ENCODE measurements around the gene COPS9. TPM values are rescaled to one million over a fixed set of nuclear protein-coding genes. Genes with fewer than 3 reads are reported as not detected.

COPS9 gene
- total RNA-seq, 1 experiment from 2014 or later: 134 TPM

DNA sequence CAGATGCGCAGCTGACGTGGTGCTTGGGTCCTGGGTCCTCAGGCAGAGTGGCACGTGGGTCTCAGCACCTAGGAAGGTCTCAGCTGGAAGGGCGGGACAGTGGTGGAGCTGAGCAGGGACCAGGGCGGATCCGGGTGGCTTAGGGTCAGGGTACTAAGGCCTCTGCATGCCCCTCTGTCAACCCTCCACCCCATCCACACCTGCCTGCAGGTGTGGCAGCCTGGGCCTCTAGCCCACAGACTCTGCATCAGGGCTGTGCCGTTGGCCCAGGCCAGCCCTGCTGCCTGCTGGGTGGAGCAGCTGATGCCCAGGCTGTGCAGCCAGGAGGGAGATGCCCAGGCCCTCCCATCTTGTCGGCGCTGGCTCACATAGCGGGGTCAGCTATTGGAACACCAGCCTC lies 28.9 kb upstream of the COPS9 start:
- CTCF ChIA-PET: no interaction called here
- no peaks in the 10 kb centered on the region for H3K36me3 ChIP-seq (ENCODE audit: control insufficient read depth, insufficient read depth, low read length)
- DNase-seq (ENCODE audit: low read depth, low spot score) (no peak), ATAC-seq (no peak)
- in situ Hi-C loops (cut with HindIII; ENCODE audit: low pct_unique_long_range_greater_than_20kb, low sequenced_read_pairs): no loop called here
- no peak overlapping the region for H3K27ac ChIP-seq (ENCODE audit: low read length)
- POLR2A ChIA-PET: no interaction called here
- no peak overlapping the region for H3K4me3 ChIP-seq (ENCODE audit: low read depth in 2 of 2, low read length in 2 of 2)
- intact Hi-C loops (cut with micrococcal nuclease; ENCODE audit: unreplicated experiment): no loop called here
- H3K9me3 ChIP-seq (ENCODE audit: control insufficient read depth, insufficient read depth, low read depth, low read length): no peaks in the 10 kb centered on the region
- no peaks in the 10 kb centered on the region for H3K27me3 ChIP-seq (ENCODE audit: control insufficient read depth, insufficient read depth, low read length)
- BruUV-seq (replicated peaks): no TSS peak
- TF ChIP-seq, protein P1, sequence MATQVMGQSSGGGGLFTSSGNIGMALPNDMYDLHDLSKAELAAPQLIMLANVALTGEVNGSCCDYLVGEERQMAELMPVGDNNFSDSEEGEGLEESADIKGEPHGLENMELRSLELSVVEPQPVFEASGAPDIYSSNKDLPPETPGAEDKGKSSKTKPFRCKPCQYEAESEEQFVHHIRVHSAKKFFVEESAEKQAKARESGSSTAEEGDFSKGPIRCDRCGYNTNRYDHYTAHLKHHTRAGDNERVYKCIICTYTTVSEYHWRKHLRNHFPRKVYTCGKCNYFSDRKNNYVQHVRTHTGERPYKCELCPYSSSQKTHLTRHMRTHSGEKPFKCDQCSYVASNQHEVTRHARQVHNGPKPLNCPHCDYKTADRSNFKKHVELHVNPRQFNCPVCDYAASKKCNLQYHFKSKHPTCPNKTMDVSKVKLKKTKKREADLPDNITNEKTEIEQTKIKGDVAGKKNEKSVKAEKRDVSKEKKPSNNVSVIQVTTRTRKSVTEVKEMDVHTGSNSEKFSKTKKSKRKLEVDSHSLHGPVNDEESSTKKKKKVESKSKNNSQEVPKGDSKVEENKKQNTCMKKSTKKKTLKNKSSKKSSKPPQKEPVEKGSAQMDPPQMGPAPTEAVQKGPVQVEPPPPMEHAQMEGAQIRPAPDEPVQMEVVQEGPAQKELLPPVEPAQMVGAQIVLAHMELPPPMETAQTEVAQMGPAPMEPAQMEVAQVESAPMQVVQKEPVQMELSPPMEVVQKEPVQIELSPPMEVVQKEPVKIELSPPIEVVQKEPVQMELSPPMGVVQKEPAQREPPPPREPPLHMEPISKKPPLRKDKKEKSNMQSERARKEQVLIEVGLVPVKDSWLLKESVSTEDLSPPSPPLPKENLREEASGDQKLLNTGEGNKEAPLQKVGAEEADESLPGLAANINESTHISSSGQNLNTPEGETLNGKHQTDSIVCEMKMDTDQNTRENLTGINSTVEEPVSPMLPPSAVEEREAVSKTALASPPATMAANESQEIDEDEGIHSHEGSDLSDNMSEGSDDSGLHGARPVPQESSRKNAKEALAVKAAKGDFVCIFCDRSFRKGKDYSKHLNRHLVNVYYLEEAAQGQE (IDR thresholded peaks at IDR 0.05; ENCODE audit: insufficient read depth in 1 of 2, low read depth in 2 of 2, low read length in 1 of 2): no peak
- TF ChIP-seq, protein P2, sequence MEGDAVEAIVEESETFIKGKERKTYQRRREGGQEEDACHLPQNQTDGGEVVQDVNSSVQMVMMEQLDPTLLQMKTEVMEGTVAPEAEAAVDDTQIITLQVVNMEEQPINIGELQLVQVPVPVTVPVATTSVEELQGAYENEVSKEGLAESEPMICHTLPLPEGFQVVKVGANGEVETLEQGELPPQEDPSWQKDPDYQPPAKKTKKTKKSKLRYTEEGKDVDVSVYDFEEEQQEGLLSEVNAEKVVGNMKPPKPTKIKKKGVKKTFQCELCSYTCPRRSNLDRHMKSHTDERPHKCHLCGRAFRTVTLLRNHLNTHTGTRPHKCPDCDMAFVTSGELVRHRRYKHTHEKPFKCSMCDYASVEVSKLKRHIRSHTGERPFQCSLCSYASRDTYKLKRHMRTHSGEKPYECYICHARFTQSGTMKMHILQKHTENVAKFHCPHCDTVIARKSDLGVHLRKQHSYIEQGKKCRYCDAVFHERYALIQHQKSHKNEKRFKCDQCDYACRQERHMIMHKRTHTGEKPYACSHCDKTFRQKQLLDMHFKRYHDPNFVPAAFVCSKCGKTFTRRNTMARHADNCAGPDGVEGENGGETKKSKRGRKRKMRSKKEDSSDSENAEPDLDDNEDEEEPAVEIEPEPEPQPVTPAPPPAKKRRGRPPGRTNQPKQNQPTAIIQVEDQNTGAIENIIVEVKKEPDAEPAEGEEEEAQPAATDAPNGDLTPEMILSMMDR (IDR thresholded peaks at IDR 0.05): no peak
- TF ChIP-seq SIN3A (IDR thresholded peaks at IDR 0.05; ENCODE audit: borderline replicate concordance, insufficient read depth, low read depth, low read length) (no peak), POLR2AphosphoS5 (IDR thresholded peaks at IDR 0.05; ENCODE audit: low read depth, low read length) (no peak), TCF7L2 (IDR thresholded peaks at IDR 0.05; ENCODE audit: low read depth, low read length) (no peak)
- H3K4me1 ChIP-seq (ENCODE audit: control insufficient read depth, insufficient read depth, low read length): no peaks in the 10 kb centered on the region

DNA sequence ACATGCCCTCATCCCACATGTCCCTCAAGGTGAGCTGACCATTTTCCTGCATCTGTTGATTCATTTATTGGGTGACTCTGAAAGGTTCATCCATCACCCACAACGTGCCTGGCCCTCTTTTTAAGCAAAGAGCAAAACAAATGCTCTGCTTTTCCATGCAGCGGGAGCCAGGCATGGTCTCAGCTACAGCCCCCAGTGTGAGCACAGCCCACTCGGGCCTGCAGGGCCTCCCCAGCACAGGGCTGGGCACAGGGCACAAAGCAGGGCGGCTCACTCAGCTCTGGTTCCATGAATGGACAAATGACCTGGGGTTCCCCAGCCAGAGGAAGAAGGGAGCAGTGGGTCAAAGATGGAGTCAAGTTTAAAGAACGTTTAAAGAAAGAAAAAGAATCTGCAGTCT lies 28.5 kb upstream of the COPS9 start:
- POLR2A ChIA-PET: no interaction called here
- CTCF ChIA-PET: no interaction called here

More for the DNA sequence above, 28.5 kb upstream of the COPS9 start:
- no peak overlapping the region for H3K27ac ChIP-seq (ENCODE audit: low read length)
- BruUV-seq (replicated peaks): no TSS peak
- no peak for DNase-seq (ENCODE audit: low read depth, low spot score)
- intact Hi-C loops (cut with micrococcal nuclease; ENCODE audit: unreplicated experiment) (no loop called here), in situ Hi-C loops (cut with HindIII; ENCODE audit: low pct_unique_long_range_greater_than_20kb, low sequenced_read_pairs) (no loop called here)
- H3K36me3 ChIP-seq (ENCODE audit: control insufficient read depth, insufficient read depth, low read length): no peaks in the 10 kb centered on the region
- H3K27me3 ChIP-seq (ENCODE audit: control insufficient read depth, insufficient read depth, low read length): no peaks in the 10 kb centered on the region
- no peaks in the 10 kb centered on the region for H3K4me1 ChIP-seq (ENCODE audit: control insufficient read depth, insufficient read depth, low read length)
- no peak for ATAC-seq
- no peak overlapping the region for H3K4me3 ChIP-seq (ENCODE audit: low read depth in 2 of 2, low read length in 2 of 2)
- TF ChIP-seq, protein P1 (IDR thresholded peaks at IDR 0.05; ENCODE audit: insufficient read depth in 1 of 2, low read depth in 2 of 2, low read length in 1 of 2): no peak
- TF ChIP-seq, protein P2 (IDR thresholded peaks at IDR 0.05): no peak
- TF ChIP-seq SIN3A (IDR thresholded peaks at IDR 0.05; ENCODE audit: borderline replicate concordance, insufficient read depth, low read depth, low read length) (no peak), POLR2AphosphoS5 (IDR thresholded peaks at IDR 0.05; ENCODE audit: low read depth, low read length) (no peak), TCF7L2 (IDR thresholded peaks at IDR 0.05; ENCODE audit: low read depth, low read length) (no peak)
- no peaks in the 10 kb centered on the region for H3K9me3 ChIP-seq (ENCODE audit: control insufficient read depth, insufficient read depth, low read depth, low read length)
